ENCODE measurements around the gene DENND2C.
A peak's percentile ranks its signal among the peaks of the same experiment; 100 is the strongest.

The DENND2C gene

DNA sequence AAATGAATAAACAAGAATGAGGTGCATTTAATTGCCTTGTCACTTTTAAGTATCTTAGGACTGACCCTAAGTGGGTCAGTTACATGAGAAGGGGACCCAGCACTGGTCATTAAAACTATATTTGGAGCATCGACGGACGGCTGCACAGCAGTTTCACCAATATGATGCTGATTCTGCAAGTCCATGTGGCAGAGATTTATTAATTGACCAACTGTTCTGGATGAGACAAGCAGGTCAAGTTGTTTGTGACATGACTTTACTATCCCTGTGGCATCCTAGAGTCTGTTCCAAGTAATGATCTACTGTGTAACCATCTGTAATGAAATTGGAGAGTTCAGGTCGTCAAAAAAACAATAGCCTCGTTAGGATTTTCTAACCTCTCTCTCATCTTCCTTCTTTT is 16.0 kb upstream of the DENND2C start:
- DNase-seq (ENCODE audit: low read depth), result no peak

- no peak for DNase-seq (ENCODE audit: low read depth)
Measured at GRCh38 chr1:114677691-114678090, 7.8 kb upstream of the DENND2C start.

GRCh38 chr1:114676115-114676514 is 6.3 kb upstream of the DENND2C start:
- DNase-seq (ENCODE audit: low read depth), result no peak

- DNase-seq (ENCODE audit: low read depth), result no peak
Measured at GRCh38 chr1:114671939-114672275, 2.1 kb upstream of the DENND2C start.

- DNase-seq (ENCODE audit: low read depth), result no peak
Measured at GRCh38 chr1:114671011-114671938, 1.4 kb upstream of the DENND2C start.

DNA sequence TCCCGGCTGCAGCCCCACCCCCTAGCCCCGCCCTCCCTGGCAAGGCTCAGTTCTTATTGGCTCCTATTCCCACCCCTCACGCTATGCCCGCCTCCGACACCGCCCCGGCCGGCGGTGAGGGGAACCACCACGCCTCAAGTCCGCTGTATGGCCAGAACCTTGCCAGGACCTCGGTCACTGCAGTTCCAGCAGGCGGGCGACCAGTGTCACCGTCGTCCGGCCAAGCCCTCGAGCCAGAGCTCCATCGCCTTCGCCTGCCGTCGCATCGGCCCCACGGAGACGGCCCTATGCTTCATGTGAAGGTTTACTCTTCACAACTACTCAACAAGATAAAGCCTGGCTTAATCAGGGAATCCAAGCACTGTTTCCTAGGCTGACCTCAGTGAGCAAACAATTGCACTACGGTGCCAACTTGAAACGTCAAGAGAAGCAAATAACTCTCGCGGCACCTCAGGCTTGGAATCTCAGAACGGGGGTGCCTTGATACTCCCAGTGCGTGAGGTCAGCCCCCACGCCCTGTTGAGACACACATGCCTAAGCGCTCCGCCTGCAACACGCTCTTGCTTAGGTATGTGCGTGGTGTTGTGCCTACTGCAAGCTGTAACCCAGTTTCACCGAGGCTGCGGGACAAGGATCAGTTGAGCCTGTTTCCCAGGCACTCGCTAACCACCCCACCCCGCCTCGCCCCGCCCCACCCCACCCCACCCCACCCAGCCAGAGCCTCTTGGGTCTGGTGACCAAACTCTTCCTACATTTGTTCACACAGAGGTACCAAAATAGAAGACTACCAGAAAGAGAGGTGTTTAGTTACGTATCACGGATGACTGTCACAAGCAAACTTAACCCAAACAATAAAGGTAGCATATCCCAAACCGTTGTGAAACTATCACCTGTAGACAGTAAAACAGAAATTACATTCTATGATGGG is 498 bp upstream of the DENND2C start:
- peak; percentile 81 for DNase-seq (ENCODE audit: low read depth)

DNA sequence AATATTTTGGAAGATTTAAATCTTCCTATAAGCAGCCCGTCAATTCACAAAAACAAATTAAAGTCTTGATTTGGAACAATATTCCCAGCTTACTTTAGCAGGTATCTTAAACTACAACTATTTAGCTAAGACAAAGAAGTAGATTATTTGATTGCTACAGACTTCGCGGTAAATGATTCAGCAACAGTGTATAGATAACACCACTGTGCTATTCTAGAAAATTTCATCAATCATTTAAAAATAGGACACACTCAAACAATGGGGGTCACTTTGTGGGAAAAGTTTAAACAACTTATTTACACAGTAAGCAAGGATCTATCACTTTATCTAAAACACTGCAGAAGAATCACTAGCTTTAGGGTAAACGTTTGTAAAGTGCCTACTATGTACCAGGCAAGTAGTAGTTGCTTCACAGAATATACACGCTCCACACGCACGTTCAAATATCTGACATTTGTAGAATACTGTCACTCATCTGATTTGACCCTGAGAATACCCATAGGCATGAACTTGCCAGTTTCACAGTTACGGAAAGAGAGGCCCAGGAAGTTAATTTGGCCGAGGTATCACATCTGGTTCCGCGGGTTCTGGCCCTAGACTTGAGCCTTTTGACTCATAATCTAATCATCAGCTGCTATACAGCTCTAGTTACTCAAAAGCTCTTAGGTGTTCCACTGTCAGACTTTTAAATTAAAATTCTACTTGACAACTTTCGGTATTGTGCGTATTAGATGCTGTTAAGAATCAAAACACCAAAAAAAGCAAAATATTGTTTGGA is 876 bp downstream of the DENND2C start:
- DNase-seq (ENCODE audit: low read depth), result no peak

DNA sequence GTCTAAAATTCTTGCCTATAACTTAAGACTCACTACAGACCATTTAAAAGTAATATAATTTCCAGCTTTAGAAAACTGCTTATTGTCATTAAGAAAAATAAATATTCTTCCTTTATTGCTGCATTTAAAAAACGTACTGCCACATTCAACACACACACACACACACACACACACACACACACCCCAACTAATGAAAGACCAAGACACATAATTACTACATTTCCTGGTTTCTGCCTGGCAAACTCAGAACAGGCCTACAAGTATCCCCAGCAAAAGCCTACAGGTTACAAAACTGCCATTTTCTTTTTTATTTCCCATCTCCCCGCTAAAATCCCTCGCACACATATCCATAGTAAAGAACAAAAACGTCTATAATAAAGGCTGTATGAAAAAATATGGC is 1.5 kb downstream of the DENND2C start:
- DNase-seq (ENCODE audit: low read depth), result no peak

DNA sequence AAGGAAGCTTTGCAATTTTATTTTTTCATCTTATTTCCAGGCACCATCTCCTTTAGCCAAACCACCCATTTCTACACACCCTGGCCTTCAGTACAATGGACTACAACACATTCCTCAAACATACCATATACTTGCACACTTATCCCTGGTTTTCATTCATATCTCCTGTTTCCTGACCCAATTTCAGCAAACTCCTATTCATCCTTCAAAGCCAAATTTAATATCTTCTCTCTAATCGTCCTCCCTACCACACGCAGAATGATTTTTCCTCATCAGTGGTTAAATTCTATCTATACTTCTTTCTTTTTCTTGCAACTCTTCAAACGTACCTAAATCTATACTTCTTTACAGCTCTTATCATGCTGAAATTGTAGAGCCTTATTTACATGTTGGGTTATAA is 2.9 kb downstream of the DENND2C start:
- DNase-seq (ENCODE audit: low read depth), result no peak

DNA sequence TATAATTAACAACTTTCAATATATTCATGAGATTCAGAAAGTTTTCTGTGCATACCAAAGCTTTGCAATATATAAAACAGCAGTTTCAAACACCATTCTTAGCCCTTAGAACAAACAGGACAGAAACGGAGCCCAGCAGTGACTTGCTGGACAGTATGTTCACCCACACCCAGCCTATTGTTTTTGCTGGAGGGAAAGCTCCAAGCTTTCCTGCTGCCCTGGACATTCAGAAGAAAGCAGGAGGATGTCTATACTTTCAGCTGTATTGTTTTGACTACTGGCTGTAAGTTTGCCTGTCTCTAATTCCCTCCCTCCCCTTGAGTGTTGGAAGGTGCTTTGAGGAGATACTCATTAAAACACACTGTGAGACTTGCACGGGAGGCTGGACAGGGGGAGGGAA is 9.6 kb downstream of the DENND2C start:
- DNase-seq (ENCODE audit: low read depth), result no peak

DNA sequence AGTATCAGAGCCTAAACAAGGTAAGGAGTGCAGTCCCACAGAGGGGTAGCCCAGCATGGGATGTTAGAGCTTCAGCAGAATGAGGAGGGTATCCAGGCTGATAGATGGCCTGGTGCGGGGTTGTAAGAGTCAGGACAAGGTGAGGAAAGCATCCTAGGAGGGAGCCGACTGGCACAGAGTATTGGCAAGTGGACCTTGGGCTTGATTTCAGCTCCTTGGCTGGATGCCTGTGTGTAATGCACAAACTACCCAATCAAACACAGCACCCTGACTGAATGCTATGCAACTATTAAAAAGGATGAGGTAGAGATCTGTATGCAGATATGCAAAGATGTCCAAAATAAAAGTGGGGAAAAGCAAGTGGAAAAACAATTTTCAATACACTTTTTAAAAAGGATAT is 18.0 kb downstream of the DENND2C start:
- DNase-seq (ENCODE audit: low read depth), result no peak

DNA sequence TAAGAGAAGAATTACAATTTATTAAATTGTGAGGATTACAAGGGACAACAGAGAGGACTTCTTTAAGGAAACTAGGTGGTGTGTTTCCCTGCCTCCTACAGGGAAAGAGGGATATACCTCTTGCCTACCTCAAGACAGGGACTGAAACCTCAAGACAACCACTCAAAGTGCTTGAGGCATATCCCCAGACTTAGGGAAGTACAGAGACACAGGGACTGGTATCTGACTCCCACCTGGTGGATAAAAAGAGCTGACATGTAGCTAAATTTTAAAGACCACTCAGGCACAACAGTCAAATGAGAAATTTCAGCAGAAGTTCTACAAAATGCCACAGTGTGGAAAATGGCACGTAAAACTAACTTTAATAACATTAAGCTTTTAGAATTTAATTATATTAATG is 21.3 kb downstream of the DENND2C start:
- no peak for DNase-seq (ENCODE audit: low read depth)

- DNase-seq (ENCODE audit: low read depth), result no peak
Measured at GRCh38 chr1:114641377-114641776, 28.5 kb downstream of the DENND2C start.

GRCh38 chr1:114638910-114639309 is 30.9 kb downstream of the DENND2C start:
- no peak for DNase-seq (ENCODE audit: low read depth)

DNA sequence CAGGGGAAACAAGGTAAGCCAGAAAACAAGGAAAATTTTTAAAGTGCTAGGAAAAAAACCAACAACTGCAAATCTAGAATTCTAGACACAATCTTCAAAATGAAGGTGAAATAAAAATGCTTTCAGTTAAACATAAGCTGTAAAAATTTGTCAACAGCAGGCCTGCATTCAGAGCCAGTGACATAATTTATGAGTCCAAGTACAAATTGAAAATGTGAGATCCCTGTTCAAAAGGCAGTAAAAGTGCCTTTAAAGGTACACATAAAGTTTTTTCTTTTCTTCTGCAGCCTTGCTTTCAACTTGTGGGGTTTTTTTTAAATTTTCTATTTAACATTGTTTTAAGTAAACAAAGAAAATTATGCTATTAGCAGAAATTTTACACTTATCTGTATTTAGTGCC is 37.4 kb downstream of the DENND2C start:
- no peak for DNase-seq (ENCODE audit: low read depth)

DNA sequence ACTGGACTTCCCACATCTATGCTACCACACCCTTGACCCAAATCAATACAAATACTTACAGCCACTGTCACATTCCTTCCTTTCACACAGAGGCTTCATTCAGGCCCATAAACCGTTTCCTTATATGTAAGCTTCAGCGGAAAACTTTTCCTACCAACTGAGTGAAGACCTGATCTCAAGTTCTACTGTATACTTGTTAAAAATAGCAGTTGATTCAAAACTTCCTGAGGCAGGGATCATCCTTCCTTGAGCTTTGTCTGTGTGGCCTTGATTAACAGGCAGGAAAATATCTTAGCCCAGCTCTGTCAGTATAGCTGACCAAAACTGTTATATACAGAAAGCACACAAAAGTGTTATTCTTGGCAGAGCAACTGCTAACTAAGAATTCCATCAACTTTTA is 42.7 kb downstream of the DENND2C start:
- DNase-seq (ENCODE audit: low read depth), result no peak

DNA sequence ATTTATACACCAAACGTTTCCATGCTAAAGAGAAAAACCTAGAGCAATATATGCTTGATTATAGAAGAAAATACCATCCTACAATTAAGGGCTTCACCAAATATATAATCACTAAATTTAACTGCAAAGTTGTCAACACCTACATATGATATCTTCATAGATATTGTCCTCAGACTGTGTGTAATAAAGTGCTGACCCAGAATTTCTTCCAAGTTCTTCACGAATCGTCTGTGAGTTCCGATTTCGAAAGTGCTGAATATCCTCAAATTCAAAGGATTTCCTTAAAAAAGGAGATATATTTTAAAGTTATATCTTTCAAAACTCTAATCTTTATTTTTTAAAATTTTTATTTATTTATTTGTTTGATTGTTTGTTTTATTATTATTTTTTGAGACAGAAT is 46.5 kb downstream of the DENND2C start:
- no peak for DNase-seq (ENCODE audit: low read depth)

GRCh38 chr1:114620419-114620818 is 49.4 kb downstream of the DENND2C start:
- DNase-seq (ENCODE audit: low read depth), result no peak

DNA sequence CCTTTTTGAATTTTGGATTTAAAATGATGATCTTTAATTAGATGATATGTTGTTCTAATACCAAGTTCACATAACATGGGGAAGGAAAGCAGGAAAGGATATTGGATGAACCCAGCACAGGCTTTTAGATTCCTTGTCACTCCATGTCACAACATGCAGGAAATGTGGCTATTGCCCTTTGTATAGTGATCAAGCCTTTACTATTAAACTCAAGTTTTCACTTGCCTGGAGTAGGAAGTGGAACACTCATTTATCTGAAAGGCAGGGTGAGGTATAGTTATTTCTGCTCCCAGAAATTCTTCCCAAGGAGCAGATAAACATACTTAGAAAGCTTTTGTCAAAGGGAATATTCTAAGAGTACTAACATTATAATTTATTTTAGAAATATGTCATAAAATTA is 51.2 kb downstream of the DENND2C start:
- no peak for DNase-seq (ENCODE audit: low read depth)

DNA sequence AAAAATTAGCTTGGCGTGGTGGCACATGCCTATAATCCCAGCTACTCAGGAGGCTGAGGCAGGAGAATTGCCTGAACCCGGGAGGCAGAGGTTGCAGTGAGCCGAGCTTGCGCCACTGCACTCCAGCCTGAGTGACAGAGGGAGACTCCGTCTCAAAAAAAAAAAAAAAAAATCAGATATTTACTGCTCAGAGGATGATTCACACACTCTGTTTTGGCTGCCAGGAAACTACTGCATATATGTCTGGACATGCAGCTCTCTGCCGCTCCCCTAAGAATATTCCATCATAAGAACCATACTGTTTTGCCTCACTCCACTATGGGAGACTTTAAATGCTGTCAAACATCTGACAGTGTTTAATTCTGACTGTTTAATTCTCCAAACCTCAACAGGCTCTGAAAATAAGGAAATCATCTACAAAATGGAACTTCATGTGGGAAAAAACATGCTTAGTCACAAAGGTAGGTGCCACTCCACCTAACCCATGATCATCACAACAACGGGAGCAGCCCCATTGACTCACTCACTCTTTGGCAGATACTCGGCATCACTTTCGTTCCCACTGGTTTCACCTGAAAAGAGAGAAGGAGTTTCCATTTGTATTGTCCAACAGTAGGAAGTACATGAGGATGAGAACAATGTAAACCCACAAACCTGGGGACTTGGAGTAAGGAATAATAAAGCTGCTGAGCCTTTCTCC is 59.2 kb downstream of the DENND2C start:
- no peak for DNase-seq (ENCODE audit: low read depth)

DNA sequence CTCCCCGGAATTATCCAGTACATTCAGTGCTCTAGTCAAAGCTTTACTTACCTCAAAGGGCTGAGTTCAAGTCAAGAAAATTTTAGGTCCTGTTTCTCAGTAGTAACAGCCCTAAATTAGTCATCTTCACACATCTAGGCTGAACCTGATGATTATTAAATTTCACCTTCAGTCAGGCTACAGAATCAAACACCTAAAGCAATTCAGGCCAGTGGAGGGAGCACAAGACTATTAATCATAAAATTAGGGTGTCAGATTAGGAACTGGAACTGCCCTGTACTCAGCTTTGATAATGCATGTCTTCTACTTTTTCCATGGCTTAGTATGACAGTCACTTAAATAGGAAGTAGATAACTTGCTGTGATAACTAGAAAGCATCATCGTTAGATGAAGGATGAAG is 60.0 kb downstream of the DENND2C start:
- DNase-seq (ENCODE audit: low read depth), result no peak

- DNase-seq (ENCODE audit: low read depth), result no peak
Measured at GRCh38 chr1:114609026-114609425, 60.8 kb downstream of the DENND2C start.

Measured in GM04504 (cell line).